Type B pancreatic cell (in vitro differentiated cells): Measurements from ENCODE around the gene ARGFX. TPM values are rescaled to one million over a fixed set of nuclear protein-coding genes. Genes with fewer than 3 reads are reported as not detected.

ENCODE experiments used
- DNase-seq: peaks from one replicate; pipeline ENCODE4 v3.0.0; 2021; ENCODE audit warnings: mixed read lengths; ENCODE audit not compliant: unreplicated experiment; ENCODE audit errors: extremely low spot score
- H3K27ac Mint-ChIP-seq: 2 replicates; pipeline ENCODE4 v1.8.0; 2021; ENCODE audit warnings: mild to moderate bottlenecking, mixed read lengths
- H3K27me3 Mint-ChIP-seq: 2 replicates; pipeline ENCODE4 v1.8.0; 2021; ENCODE audit warnings: mixed read lengths
- H3K36me3 Mint-ChIP-seq: 2 replicates; pipeline ENCODE4 v1.8.0; 2021; ENCODE audit warnings: mixed read lengths
- H3K4me1 Mint-ChIP-seq: one replicate; pipeline ENCODE4 v1.8.0; 2021; ENCODE audit warnings: mixed read lengths; ENCODE audit not compliant: unreplicated experiment
- H3K4me3 Mint-ChIP-seq: 2 replicates; pipeline ENCODE4 v1.8.0; 2021; ENCODE audit warnings: mild to moderate bottlenecking, mixed read lengths
- H3K9me3 Mint-ChIP-seq: 2 replicates; pipeline ENCODE4 v1.8.0; 2021; ENCODE audit warnings: mixed read lengths
- long read RNA-seq: library from polyadenylated mRNA; unstranded; transcript quantifications from one replicate; pipeline ENCODE4 v2.0.0, GENCODE V29; 2020
- total RNA-seq: library from RNA; stranded (reverse); gene quantifications from 2 replicates; pipeline ENCODE4 v1.2.1, GENCODE V29; 2021; ENCODE audit warnings: low replicate concordance
- TF ChIP-seq, protein P1 (sequence below): fragments of 200-600 bp; sonication (generic); conservative IDR thresholded peaks from 2 replicates; pipeline ENCODE4 v1.5.0; 2021; ENCODE audit warnings: antibody characterized with exemption, mild to moderate bottlenecking

ARGFX gene
- not detected in 2 replicates for total RNA-seq
- long read RNA-seq, result 0 reads

DNA sequence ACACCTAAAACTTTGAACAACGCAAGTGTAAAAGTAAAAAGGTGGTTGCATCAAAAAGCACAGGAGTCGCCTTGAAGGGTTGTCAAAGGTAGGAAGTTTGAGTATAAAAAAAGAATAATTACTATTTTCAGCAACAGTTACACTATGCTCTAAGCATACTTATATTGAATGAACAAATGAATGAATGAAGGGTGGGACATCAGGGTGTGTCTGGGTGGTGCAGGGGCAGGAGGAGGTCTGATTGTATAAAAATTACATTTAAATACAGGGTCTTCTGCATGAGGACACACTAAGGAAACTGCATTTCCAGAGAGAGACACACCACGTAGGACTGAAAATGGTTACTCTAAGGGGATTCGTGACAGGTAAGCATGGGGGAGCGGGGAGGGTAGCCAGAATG is at the start of gene ARGFX:
Gene ARGFX (plus strand): TSS at position 301 of the 400 bp plus-strand sequence. CDS start 2,765 bp downstream, outside the sequence.
- TF ChIP-seq, protein P1, sequence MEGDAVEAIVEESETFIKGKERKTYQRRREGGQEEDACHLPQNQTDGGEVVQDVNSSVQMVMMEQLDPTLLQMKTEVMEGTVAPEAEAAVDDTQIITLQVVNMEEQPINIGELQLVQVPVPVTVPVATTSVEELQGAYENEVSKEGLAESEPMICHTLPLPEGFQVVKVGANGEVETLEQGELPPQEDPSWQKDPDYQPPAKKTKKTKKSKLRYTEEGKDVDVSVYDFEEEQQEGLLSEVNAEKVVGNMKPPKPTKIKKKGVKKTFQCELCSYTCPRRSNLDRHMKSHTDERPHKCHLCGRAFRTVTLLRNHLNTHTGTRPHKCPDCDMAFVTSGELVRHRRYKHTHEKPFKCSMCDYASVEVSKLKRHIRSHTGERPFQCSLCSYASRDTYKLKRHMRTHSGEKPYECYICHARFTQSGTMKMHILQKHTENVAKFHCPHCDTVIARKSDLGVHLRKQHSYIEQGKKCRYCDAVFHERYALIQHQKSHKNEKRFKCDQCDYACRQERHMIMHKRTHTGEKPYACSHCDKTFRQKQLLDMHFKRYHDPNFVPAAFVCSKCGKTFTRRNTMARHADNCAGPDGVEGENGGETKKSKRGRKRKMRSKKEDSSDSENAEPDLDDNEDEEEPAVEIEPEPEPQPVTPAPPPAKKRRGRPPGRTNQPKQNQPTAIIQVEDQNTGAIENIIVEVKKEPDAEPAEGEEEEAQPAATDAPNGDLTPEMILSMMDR, result no peak
- H3K27ac Mint-ChIP-seq, result no peak within 1 kb of the TSS
- H3K36me3 Mint-ChIP-seq, result no peaks in the 10 kb centered on the region
- no peaks in the 10 kb centered on the region for H3K4me1 Mint-ChIP-seq
- H3K27me3 Mint-ChIP-seq, result no peaks in the 10 kb centered on the region
- no peak within 1 kb of the TSS for H3K4me3 Mint-ChIP-seq
- no peaks in the 10 kb centered on the region for H3K9me3 Mint-ChIP-seq
- DNase-seq, result no peak

DNA sequence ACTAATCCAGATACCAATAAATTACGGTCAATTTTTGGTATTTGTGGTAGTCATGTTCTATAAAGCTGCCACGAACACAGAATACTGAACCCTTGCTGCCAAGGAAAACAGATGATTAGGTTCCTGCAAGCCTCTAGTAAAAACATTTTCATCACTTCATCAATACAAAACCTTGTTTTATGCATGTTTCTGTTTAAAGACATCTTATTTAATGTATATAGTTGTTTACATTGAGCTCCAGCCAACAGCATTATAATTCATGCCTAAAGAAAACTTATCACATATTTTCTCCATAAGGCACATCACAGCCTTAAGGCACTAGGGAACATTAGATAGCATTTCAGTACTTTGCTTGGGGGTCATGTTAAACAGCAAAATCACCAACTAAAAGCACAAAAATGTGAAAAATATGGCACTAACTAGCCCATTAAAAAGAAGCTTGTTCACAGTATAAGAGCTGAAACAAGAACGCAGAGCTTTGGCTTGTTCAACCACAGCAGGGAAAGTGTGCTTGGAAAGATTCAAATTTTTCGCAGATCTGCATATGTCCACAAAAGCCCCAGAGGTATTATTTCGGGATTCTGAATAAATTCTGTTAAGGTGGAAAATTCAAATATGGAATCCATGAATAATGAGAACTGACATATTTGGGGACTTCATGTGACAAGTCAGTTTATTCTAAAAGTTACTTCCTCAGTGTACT is 49.6 kb upstream of the ARGFX start:
- H3K9me3 Mint-ChIP-seq, result no peaks in the 10 kb centered on the region
- TF ChIP-seq, protein P1, result no peak
- DNase-seq, result no peak
- H3K4me1 Mint-ChIP-seq, result no peaks in the 10 kb centered on the region
- H3K27me3 Mint-ChIP-seq, result no peaks in the 10 kb centered on the region
- no peak overlapping the region for H3K4me3 Mint-ChIP-seq
- H3K27ac Mint-ChIP-seq, result no peak overlapping the region
- peaks cover 24% of the 10 kb centered on the region for H3K36me3 Mint-ChIP-seq

DNA sequence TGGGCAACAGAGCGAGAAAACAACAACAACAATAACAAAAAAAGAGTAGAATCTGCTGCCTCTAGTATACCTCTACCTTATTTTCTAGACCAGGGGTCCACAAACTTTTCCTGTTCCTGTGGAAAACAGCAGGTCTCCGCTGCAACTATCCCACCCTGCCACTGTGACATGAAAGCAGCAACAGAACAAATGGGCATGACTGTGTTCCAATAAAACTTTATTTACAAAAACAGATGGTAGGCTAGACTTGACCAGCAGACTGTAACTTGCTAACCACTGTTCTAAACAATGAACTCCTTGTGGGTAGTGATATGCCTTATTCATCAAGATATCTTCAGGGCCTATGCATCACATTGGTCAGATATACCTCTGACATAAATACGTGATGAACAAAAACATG is 47.2 kb upstream of the ARGFX start:
- H3K27me3 Mint-ChIP-seq, result no peaks in the 10 kb centered on the region
- H3K4me1 Mint-ChIP-seq, result no peaks in the 10 kb centered on the region
- TF ChIP-seq, protein P1, result no peak
- no peak for DNase-seq
- H3K9me3 Mint-ChIP-seq, result no peaks in the 10 kb centered on the region
- no peak overlapping the region for H3K27ac Mint-ChIP-seq
- H3K36me3 Mint-ChIP-seq, result peaks cover 25% of the 10 kb centered on the region
- H3K4me3 Mint-ChIP-seq, result no peak overlapping the region

DNA sequence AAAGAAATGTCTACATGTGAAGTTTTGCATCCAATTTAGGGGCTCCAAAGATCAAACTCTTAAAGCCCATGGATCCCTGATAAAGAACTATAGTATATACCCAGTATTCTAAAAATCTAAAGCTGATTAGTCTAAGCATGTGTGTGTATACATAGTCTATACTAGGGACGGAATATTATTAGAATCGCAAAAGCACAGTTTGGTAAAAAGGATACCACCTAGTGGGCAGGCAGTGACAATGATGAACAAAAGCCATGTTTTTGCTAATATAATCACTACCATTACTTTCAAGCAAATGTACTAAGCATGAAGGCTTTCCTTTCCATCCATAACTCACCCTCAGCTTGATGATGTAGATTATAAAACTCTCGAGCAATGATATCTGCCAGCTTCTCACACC is 38.4 kb upstream of the ARGFX start:
- Mint-ChIP-seq H3K9me3 (no peaks in the 10 kb centered on the region), H3K27ac (no peak overlapping the region), H3K4me1 (no peaks in the 10 kb centered on the region), H3K27me3 (no peaks in the 10 kb centered on the region), H3K4me3 (no peak overlapping the region), H3K36me3 (peaks cover 7% of the 10 kb centered on the region)
- no peak for DNase-seq
- TF ChIP-seq, protein P1, result peak; percentile 63

DNA sequence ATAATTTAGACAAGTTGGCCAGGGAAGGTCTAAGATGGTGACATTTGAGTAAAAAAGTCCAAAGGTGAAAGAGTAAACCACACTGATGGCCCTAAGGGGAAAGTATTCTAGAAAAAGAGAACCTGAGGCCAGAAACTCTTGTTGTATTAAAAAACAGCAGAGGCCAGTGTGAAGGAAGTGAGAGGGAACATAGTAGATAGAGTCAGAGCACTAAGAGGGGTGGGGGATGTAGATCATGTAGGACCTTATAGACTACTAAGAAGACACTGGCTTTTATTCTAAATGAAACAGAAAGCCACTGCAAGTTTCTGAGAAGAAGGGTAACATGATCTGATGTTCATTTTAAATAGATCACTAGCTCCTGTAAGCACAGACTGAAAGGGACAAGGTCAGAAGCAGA is 36.5 kb upstream of the ARGFX start:
- no peaks in the 10 kb centered on the region for H3K36me3 Mint-ChIP-seq
- DNase-seq, result no peak
- no peaks in the 10 kb centered on the region for H3K4me1 Mint-ChIP-seq
- TF ChIP-seq, protein P1, result no peak
- no peaks in the 10 kb centered on the region for H3K9me3 Mint-ChIP-seq
- H3K4me3 Mint-ChIP-seq, result no peak overlapping the region
- no peak overlapping the region for H3K27ac Mint-ChIP-seq
- no peaks in the 10 kb centered on the region for H3K27me3 Mint-ChIP-seq
